WTC11 (cell line): ENCODE measurements around the gene COQ6. TPM values are rescaled to one million over a fixed set of nuclear protein-coding genes. Genes with fewer than 3 reads are reported as not detected.
A peak's percentile ranks its signal among the peaks of the same experiment; 100 is the strongest.

Experiments used
- ATAC-seq: fragments of 200-7000 bp; cut with Tn5 transposase; 2 replicates; pipeline ENCODE4 v1.10.0; 2021; ENCODE audit warnings: mild to moderate bottlenecking, moderate library complexity
- CTCF ChIA-PET: fragments of 300-600 bp; sonication (Branson Sonifier 250); formaldehyde crosslinking; loops from one replicate; lab custom pipeline; 2021; ENCODE audit warnings: antibody characterized with exemption; lab: Charles Lee
- POLR2A ChIA-PET: fragments of 350-600 bp; sonication (Branson Sonifier 250); formaldehyde crosslinking; loops from one replicate; lab custom pipeline; 2021; ENCODE audit warnings: antibody characterized with exemption; lab: Charles Lee
- DNase-seq: peaks from one replicate; pipeline ENCODE4 v3.0.0; 2021; ENCODE audit warnings: low spot score
- H3K27ac Mint-ChIP-seq: 2 replicates; pipeline ENCODE4 v1.8.0; 2021; ENCODE audit warnings: mixed read lengths
- H3K27me3 Mint-ChIP-seq: 2 replicates; pipeline ENCODE4 v1.8.0; 2021; ENCODE audit warnings: low read depth, mild to moderate bottlenecking, moderate library complexity, mixed read lengths
- H3K36me3 Mint-ChIP-seq: 2 replicates; pipeline ENCODE4 v1.8.0; 2021; ENCODE audit warnings: mixed read lengths
- H3K4me1 Mint-ChIP-seq: 2 replicates; pipeline ENCODE4 v1.8.0; 2022; ENCODE audit warnings: mixed read lengths
- H3K4me3 Mint-ChIP-seq: 2 replicates; pipeline ENCODE4 v1.8.0; 2021; ENCODE audit warnings: mild to moderate bottlenecking, moderate library complexity, mixed read lengths
- H3K9me3 Mint-ChIP-seq: 2 replicates; pipeline ENCODE4 v1.8.0; 2021; ENCODE audit warnings: mixed read lengths
- CBFB ChIP-seq: sonication (generic); formaldehyde crosslinking; IDR thresholded peaks from 2 replicates; pipeline ENCODE4 v1.8.1; 2022; ENCODE audit warnings: mild to moderate bottlenecking, low read depth, missing genetic modification reagents
- CDX4 ChIP-seq: fragments of 250-450 bp; sonication (Bioruptor Pico); IDR thresholded peaks from 2 replicates; pipeline ENCODE4 v1.9.0; 2021; ENCODE audit warnings: moderate library complexity, mild to moderate bottlenecking, inconsistent platforms, borderline replicate concordance
- E2F4 ChIP-seq: sonication (generic); formaldehyde crosslinking; IDR thresholded peaks from 2 replicates; pipeline ENCODE4 v1.8.1; 2022; ENCODE audit warnings: low read depth, mild to moderate bottlenecking, moderate library complexity, missing genetic modification reagents, borderline replicate concordance
- EMX1 ChIP-seq: fragments of 250-450 bp; sonication (Bioruptor Pico); IDR thresholded peaks from 2 replicates; pipeline ENCODE4 v1.8.0; 2021; ENCODE audit warnings: mild to moderate bottlenecking
- ESRRA ChIP-seq: sonication (generic); formaldehyde crosslinking; IDR thresholded peaks from 2 replicates; pipeline ENCODE4 v1.8.1; 2022; ENCODE audit warnings: mild to moderate bottlenecking, missing genetic modification reagents, borderline replicate concordance
- FOXP1 ChIP-seq: sonication (generic); formaldehyde crosslinking; IDR thresholded peaks from 2 replicates; pipeline ENCODE4 v1.8.0; 2022; ENCODE audit warnings: missing genetic modification reagents, mild to moderate bottlenecking, moderate library complexity, borderline replicate concordance
- GRHL2 ChIP-seq: fragments of 250-450 bp; sonication (Bioruptor Pico); IDR thresholded peaks from 2 replicates; pipeline ENCODE4 v1.8.0; 2022; ENCODE audit warnings: mild to moderate bottlenecking, moderate library complexity; ENCODE audit not compliant: insufficient replicate concordance, severe bottlenecking
- JAZF1 ChIP-seq: fragments of 250-450 bp; sonication (Bioruptor Pico); IDR thresholded peaks from 2 replicates; pipeline ENCODE4 v1.9.0; 2021; ENCODE audit warnings: moderate library complexity, mild to moderate bottlenecking, inconsistent platforms
- MYBL2 ChIP-seq: sonication (generic); formaldehyde crosslinking; IDR thresholded peaks from 2 replicates; pipeline ENCODE4 v1.8.1; 2023; ENCODE audit warnings: mild to moderate bottlenecking, moderate library complexity, missing genetic modification reagents
- NFYB ChIP-seq: sonication (generic); formaldehyde crosslinking; conservative IDR thresholded peaks from 2 replicates; pipeline ENCODE4 v1.8.0; 2022; ENCODE audit warnings: low read depth, missing genetic modification reagents
- PRDM15 ChIP-seq: sonication (generic); formaldehyde crosslinking; IDR thresholded peaks from 2 replicates; pipeline ENCODE4 v1.8.0; 2022; ENCODE audit warnings: missing genetic modification reagents
- PRRX2 ChIP-seq: fragments of 250-450 bp; sonication (Bioruptor Pico); IDR thresholded peaks from 2 replicates; pipeline ENCODE4 v1.8.0; 2021; ENCODE audit warnings: mild to moderate bottlenecking
- SMAD4 ChIP-seq: sonication (generic); formaldehyde crosslinking; IDR thresholded peaks from 2 replicates; pipeline ENCODE4 v1.8.0; 2022; ENCODE audit warnings: mild to moderate bottlenecking, missing genetic modification reagents
- SOX15 ChIP-seq: fragments of 250-450 bp; sonication (Bioruptor Pico); IDR thresholded peaks from 2 replicates; pipeline ENCODE4 v1.9.0; 2021; ENCODE audit warnings: mild to moderate bottlenecking
- ZBTB21 ChIP-seq: sonication (generic); formaldehyde crosslinking; IDR thresholded peaks from 2 replicates; pipeline ENCODE4 v1.8.1; 2023; ENCODE audit warnings: mild to moderate bottlenecking, missing genetic modification reagents, borderline replicate concordance
- ZNF138 ChIP-seq: sonication (generic); formaldehyde crosslinking; conservative IDR thresholded peaks from 2 replicates; pipeline ENCODE4 v1.8.1; 2022; ENCODE audit warnings: mild to moderate bottlenecking, moderate library complexity, missing genetic modification reagents
- ZNF263 ChIP-seq: sonication (generic); formaldehyde crosslinking; IDR thresholded peaks from 2 replicates; pipeline ENCODE4 v1.8.1; 2022; ENCODE audit warnings: low read depth, mild to moderate bottlenecking, moderate library complexity, missing genetic modification reagents
- ZNF317 ChIP-seq: sonication (generic); formaldehyde crosslinking; IDR thresholded peaks from 2 replicates; pipeline ENCODE4 v1.8.1; 2023; ENCODE audit warnings: low read depth, mild to moderate bottlenecking, moderate library complexity, missing genetic modification reagents, borderline replicate concordance
- ZNF416 ChIP-seq: fragments of 250-450 bp; sonication (Bioruptor Pico); IDR thresholded peaks from 2 replicates; pipeline ENCODE4 v1.9.0; 2021; ENCODE audit warnings: mild to moderate bottlenecking, inconsistent platforms
- total RNA-seq: library from RNA; stranded (reverse); gene quantifications from 3 replicates; pipeline ENCODE4 v1.2.3, GENCODE V29; 2021
- TF ChIP-seq, protein P1 (sequence below): fragments of 250-450 bp; sonication (Bioruptor Pico); IDR thresholded peaks from 2 replicates; pipeline ENCODE4 v1.9.0; 2021; ENCODE audit warnings: mild to moderate bottlenecking
- TF ChIP-seq, protein P2 (sequence below): sonication (generic); formaldehyde crosslinking; IDR thresholded peaks from 2 replicates; pipeline ENCODE4 v1.8.1; 2022; ENCODE audit warnings: mild to moderate bottlenecking, missing genetic modification reagents, moderate library complexity, borderline replicate concordance
- TF ChIP-seq, protein P3 (sequence below): fragments of 250-450 bp; sonication (Bioruptor Pico); IDR thresholded peaks from 2 replicates; pipeline ENCODE4 v1.8.0; 2021; ENCODE audit warnings: mild to moderate bottlenecking
- TF ChIP-seq, protein P4 (sequence below): sonication (generic); formaldehyde crosslinking; IDR thresholded peaks from 2 replicates; pipeline ENCODE4 v1.8.1; 2023; ENCODE audit warnings: mild to moderate bottlenecking, missing genetic modification reagents

The COQ6 gene
- total RNA-seq, 1 experiment from 2014 or later: 10.4 TPM

GRCh38 chr14:73955674-73956073 lies 5.6 kb downstream of the COQ6 start:
- peaks cover 12% of the 10 kb centered on the region for H3K36me3 Mint-ChIP-seq
- no peaks in the 10 kb centered on the region for H3K9me3 Mint-ChIP-seq
- ATAC-seq (no peak), DNase-seq (no peak)
- no peak overlapping the region for H3K27ac Mint-ChIP-seq
- no peak overlapping the region for H3K4me3 Mint-ChIP-seq
- H3K4me1 Mint-ChIP-seq: peaks cover 3% of the 10 kb centered on the region
- CTCF ChIA-PET: no interaction called here
- POLR2A ChIA-PET: no interaction called here
- no peak for TF ChIP-seq PRDM15 (CRISPR knock-in tag)
- no peak for TF ChIP-seq ZNF317
- no peak for TF ChIP-seq PRRX2 (CRISPR knock-in tag)
- no peak for TF ChIP-seq SOX15 (CRISPR knock-in tag)
- TF ChIP-seq NFYB (CRISPR knock-in tag): no peak
- TF ChIP-seq CDX4: no peak
- no peak for TF ChIP-seq ZNF416 (CRISPR knock-in tag)
- TF ChIP-seq JAZF1: no peak
- TF ChIP-seq ZNF263 (CRISPR knock-in tag): no peak
- no peak for TF ChIP-seq E2F4 (CRISPR knock-in tag)
- no peak for TF ChIP-seq SMAD4
- no peaks in the 10 kb centered on the region for H3K27me3 Mint-ChIP-seq

DNA sequence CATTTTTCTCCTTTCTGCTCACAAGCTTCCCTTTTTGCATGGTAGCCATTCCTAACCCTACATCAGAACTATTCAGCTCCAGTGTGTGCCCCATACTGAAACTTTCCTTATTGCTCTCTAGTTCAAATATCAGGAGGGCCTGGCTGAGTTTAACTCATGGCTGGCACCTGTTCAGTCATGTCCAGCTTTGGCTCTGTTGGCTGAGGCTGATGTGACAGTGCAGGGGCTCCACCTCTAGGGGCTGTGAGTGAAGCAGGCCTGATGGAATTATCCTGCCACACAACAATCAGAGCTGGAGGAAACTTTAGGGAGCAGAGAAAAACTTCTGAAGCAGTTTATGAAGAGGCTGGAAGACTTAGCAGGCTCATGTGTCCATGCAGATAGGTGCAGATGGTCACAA lies 8.5 kb downstream of the COQ6 start:
- Mint-ChIP-seq H3K36me3 (peaks cover 24% of the 10 kb centered on the region), H3K27me3 (no peaks in the 10 kb centered on the region), H3K4me1 (no peaks in the 10 kb centered on the region), H3K27ac (peak overlapping the region; percentile 66; the same call in 1 of the 2 replicates), H3K4me3 (no peak overlapping the region), H3K9me3 (no peaks in the 10 kb centered on the region)
- ChIA-PET POLR2A (no interaction called here), CTCF (interaction anchor here (0.9 kb wide), 1 partner anchor 9 kb away, joined by 3 read pairs; the partner anchor contains the start of gene FAM161B)
- ATAC-seq (no peak), DNase-seq (no peak)
- no peak for TF ChIP-seq ZBTB21 (CRISPR knock-in tag)
- TF ChIP-seq ZNF138: no peak
- no peak for TF ChIP-seq EMX1 (CRISPR knock-in tag)
- TF ChIP-seq, protein P1, sequence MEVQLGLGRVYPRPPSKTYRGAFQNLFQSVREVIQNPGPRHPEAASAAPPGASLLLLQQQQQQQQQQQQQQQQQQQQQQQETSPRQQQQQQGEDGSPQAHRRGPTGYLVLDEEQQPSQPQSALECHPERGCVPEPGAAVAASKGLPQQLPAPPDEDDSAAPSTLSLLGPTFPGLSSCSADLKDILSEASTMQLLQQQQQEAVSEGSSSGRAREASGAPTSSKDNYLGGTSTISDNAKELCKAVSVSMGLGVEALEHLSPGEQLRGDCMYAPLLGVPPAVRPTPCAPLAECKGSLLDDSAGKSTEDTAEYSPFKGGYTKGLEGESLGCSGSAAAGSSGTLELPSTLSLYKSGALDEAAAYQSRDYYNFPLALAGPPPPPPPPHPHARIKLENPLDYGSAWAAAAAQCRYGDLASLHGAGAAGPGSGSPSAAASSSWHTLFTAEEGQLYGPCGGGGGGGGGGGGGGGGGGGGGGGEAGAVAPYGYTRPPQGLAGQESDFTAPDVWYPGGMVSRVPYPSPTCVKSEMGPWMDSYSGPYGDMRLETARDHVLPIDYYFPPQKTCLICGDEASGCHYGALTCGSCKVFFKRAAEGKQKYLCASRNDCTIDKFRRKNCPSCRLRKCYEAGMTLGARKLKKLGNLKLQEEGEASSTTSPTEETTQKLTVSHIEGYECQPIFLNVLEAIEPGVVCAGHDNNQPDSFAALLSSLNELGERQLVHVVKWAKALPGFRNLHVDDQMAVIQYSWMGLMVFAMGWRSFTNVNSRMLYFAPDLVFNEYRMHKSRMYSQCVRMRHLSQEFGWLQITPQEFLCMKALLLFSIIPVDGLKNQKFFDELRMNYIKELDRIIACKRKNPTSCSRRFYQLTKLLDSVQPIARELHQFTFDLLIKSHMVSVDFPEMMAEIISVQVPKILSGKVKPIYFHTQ (CRISPR knock-in tag): no peak
- no peak for TF ChIP-seq FOXP1 (CRISPR knock-in tag)
- TF ChIP-seq, protein P2, sequence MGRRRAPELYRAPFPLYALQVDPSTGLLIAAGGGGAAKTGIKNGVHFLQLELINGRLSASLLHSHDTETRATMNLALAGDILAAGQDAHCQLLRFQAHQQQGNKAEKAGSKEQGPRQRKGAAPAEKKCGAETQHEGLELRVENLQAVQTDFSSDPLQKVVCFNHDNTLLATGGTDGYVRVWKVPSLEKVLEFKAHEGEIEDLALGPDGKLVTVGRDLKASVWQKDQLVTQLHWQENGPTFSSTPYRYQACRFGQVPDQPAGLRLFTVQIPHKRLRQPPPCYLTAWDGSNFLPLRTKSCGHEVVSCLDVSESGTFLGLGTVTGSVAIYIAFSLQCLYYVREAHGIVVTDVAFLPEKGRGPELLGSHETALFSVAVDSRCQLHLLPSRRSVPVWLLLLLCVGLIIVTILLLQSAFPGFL (CRISPR knock-in tag): no peak
- TF ChIP-seq E2F4 (CRISPR knock-in tag): no peak
- TF ChIP-seq MYBL2 (CRISPR knock-in tag): no peak
- TF ChIP-seq, protein P3, sequence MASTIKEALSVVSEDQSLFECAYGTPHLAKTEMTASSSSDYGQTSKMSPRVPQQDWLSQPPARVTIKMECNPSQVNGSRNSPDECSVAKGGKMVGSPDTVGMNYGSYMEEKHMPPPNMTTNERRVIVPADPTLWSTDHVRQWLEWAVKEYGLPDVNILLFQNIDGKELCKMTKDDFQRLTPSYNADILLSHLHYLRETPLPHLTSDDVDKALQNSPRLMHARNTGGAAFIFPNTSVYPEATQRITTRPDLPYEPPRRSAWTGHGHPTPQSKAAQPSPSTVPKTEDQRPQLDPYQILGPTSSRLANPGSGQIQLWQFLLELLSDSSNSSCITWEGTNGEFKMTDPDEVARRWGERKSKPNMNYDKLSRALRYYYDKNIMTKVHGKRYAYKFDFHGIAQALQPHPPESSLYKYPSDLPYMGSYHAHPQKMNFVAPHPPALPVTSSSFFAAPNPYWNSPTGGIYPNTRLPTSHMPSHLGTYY (CRISPR knock-in tag): no peak
- no peak for TF ChIP-seq ESRRA
- TF ChIP-seq CBFB (CRISPR knock-in tag): no peak
- TF ChIP-seq, protein P4, sequence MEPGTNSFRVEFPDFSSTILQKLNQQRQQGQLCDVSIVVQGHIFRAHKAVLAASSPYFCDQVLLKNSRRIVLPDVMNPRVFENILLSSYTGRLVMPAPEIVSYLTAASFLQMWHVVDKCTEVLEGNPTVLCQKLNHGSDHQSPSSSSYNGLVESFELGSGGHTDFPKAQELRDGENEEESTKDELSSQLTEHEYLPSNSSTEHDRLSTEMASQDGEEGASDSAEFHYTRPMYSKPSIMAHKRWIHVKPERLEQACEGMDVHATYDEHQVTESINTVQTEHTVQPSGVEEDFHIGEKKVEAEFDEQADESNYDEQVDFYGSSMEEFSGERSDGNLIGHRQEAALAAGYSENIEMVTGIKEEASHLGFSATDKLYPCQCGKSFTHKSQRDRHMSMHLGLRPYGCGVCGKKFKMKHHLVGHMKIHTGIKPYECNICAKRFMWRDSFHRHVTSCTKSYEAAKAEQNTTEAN (CRISPR knock-in tag): no peak
- no peak for TF ChIP-seq GRHL2 (CRISPR knock-in tag)
